LNCAP (cell line): ENCODE data around the gene HDAC7.

Experiments
- CTCF ChIP-seq: fragments of 450-650 bp; IDR thresholded peaks from 2 replicates; pipeline ENCODE4 v1.5.1; 2017; ENCODE audit warnings: mild to moderate bottlenecking

Gene HDAC7

GRCh38 chr12:47855502-47855901, 35.8 kb upstream of the HDAC7 start:
- TF ChIP-seq CTCF = no peak

GRCh38 chr12:47854531-47854930, 34.8 kb upstream of the HDAC7 start:
- no peak for TF ChIP-seq CTCF

GRCh38 chr12:47852096-47852571, 32.4 kb upstream of the HDAC7 start:
- TF ChIP-seq CTCF = no peak

- TF ChIP-seq CTCF = no peak
Observed at GRCh38 chr12:47851303-47851952, 31.7 kb upstream of the HDAC7 start.

GRCh38 chr12:47850153-47851084, 30.7 kb upstream of the HDAC7 start:
- TF ChIP-seq CTCF = no peak

- TF ChIP-seq CTCF = no peak
Observed at GRCh38 chr12:47849261-47849660, 29.6 kb upstream of the HDAC7 start.

GRCh38 chr12:47848853-47849252, 29.1 kb upstream of the HDAC7 start:
- TF ChIP-seq CTCF = no peak
